HCT116 (cell line): Measurements from ENCODE around the gene KRT85. TPM values are rescaled to one million over a fixed set of nuclear protein-coding genes. Genes with fewer than 3 reads are reported as not detected.

Experiments
- ATAC-seq: fragments of 200-7000 bp; cut with Tn5 transposase; 2 replicates; pipeline ENCODE4 v1.9.1; 2020; ENCODE audit warnings: mild to moderate bottlenecking, moderate library complexity
- BruUV-seq: library from RNA; stranded (reverse); fragments of 400-500 nt; replicated peaks from 2 replicates; lab custom pipeline; 2021; lab: Mats Ljungman, UMichigan
- CTCF ChIA-PET: fragments of 300-600 bp; sonication (Branson Sonifier 250); formaldehyde crosslinking; loops from one replicate; lab custom pipeline; 2021; ENCODE audit warnings: antibody characterized with exemption; lab: Charles Lee
- POLR2A ChIA-PET: fragments of 300-600, 350-600 bp; sonication (Branson Sonifier 250); formaldehyde crosslinking; loops from one replicate; lab custom pipeline; 2021; ENCODE audit warnings: antibody characterized with exemption; lab: Charles Lee
- RAD21 ChIA-PET, 2 experiments: fragments of 300-600 bp; sonication (Branson Sonifier 250); formaldehyde crosslinking; loops; one replicate each; lab custom pipeline; 2023; ENCODE audit warnings: low total read pairs in 2 of 2; ENCODE audit not compliant: uncharacterized antibody in 2 of 2, unreplicated experiment in 2 of 2, low non-redundant PET in 1 of 2; lab: Charles Lee
- DNase-seq: peaks from one replicate; pipeline ENCODE4 v3.0.0-alpha.2; 2010; ENCODE audit warnings: low read depth, low spot score
- H2AFZ ChIP-seq: fragments of 200-600 bp; shearing (Covaris generic), sonication (generic); 2 replicates; pipeline ENCODE4 v1.6.1; 2017; ENCODE audit warnings: low read depth, mixed run types, mixed read lengths, antibody characterized with exemption, low read length; ENCODE audit not compliant: poor library complexity, severe bottlenecking
- H3K27ac ChIP-seq: 2 replicates; pipeline ENCODE4 v1.5.1; 2012; ENCODE audit warnings: low read depth, low read length
- H3K27me3 ChIP-seq: fragments of 200-600 bp; sonication (generic); 2 replicates; pipeline ENCODE4 v1.6.1; 2016; ENCODE audit warnings: mixed run types, low read length, mixed read lengths; ENCODE audit not compliant: insufficient read depth
- H3K36me3 ChIP-seq, 2 experiments: fragments of 200-500 bp in 1 of 2; fragments of 200-600 bp in 1 of 2; sonication (Bioruptor generic) in 1 of 2; sonication (generic) in 1 of 2; 2 replicates each; pipeline versions ENCODE4 v1.5.1 to v1.6.1; 2014 to 2016; ENCODE audit warnings: low read length in 2 of 2, inconsistent platforms in 1 of 2, mixed read lengths in 1 of 2, mixed run types in 1 of 2; ENCODE audit not compliant: insufficient read depth in 2 of 2, control insufficient read depth in 1 of 2
- H3K4me1 ChIP-seq, 2 experiments: fragments of 200-600 bp in 1 of 2; sonication (generic) in 1 of 2; 2 replicates each; pipeline versions ENCODE4 v1.5.1 to v1.6.1; 2012 to 2017; ENCODE audit warnings: low read length in 2 of 2, inconsistent platforms in 1 of 2, mild to moderate bottlenecking in 1 of 2, mixed read lengths in 1 of 2, mixed run types in 1 of 2, moderate library complexity in 1 of 2; ENCODE audit not compliant: insufficient read depth in 2 of 2, control insufficient read depth in 1 of 2
- H3K4me2 ChIP-seq: fragments of 200-600 bp; sonication (generic); 2 replicates; pipeline ENCODE4 v1.6.1; 2017; ENCODE audit warnings: mixed run types, low read length, mixed read lengths
- H3K4me3 ChIP-seq, 2 experiments: fragments of 200-600 bp in 1 of 2; sonication (generic) in 1 of 2; replicated peaks in 1 of 2; 2 replicates each; pipeline ENCODE4 v1.5.1; 2011 to 2016; ENCODE audit warnings: low read length in 2 of 2, control low read depth in 1 of 2, low read depth in 1 of 2, mild to moderate bottlenecking in 1 of 2, mixed read lengths in 1 of 2, mixed run types in 1 of 2
- H3K79me2 ChIP-seq: fragments of 200-600 bp; sonication (generic); 2 replicates; pipeline ENCODE4 v1.6.1; 2017; ENCODE audit warnings: mild to moderate bottlenecking, mixed run types, low read length, moderate library complexity, mixed read lengths; ENCODE audit not compliant: insufficient read depth
- H3K9ac ChIP-seq: fragments of 200-600 bp; sonication (generic); 2 replicates; pipeline ENCODE4 v1.6.1; 2016; ENCODE audit warnings: low read length, mixed read lengths
- H3K9me2 ChIP-seq: fragments of 200-600 bp; sonication (generic), shearing (Covaris generic); 2 replicates; pipeline ENCODE4 v1.6.1; 2017; ENCODE audit warnings: mixed run types, mild to moderate bottlenecking, moderate library complexity; ENCODE audit not compliant: insufficient read depth
- H3K9me3 ChIP-seq, 2 experiments: fragments of 200-500 bp in 1 of 2; fragments of 200-600 bp in 1 of 2; sonication (Bioruptor generic) in 1 of 2; sonication (generic) in 1 of 2; 2 replicates each; pipeline ENCODE4 v1.6.1; 2014 to 2017; ENCODE audit warnings: low read length in 2 of 2, mixed read lengths in 2 of 2, inconsistent platforms in 1 of 2, low read depth in 1 of 2, mild to moderate bottlenecking in 1 of 2, mixed run types in 1 of 2, moderate library complexity in 1 of 2; ENCODE audit not compliant: control insufficient read depth in 1 of 2, insufficient read depth in 1 of 2
- H4K20me1 ChIP-seq: fragments of 200-600 bp; sonication (generic), shearing (Covaris generic); 2 replicates; pipeline ENCODE4 v1.6.1; 2017; ENCODE audit warnings: mixed run types, mild to moderate bottlenecking, moderate library complexity; ENCODE audit not compliant: insufficient read depth
- CBX3 ChIP-seq: IDR thresholded peaks from 2 replicates; pipeline ENCODE4 v1.6.1; 2012; ENCODE audit warnings: low read depth
- CEBPB ChIP-seq: IDR thresholded peaks from 2 replicates; pipeline ENCODE4 v1.6.1; 2012; ENCODE audit warnings: low read depth
- EGR1 ChIP-seq: IDR thresholded peaks from 2 replicates; pipeline ENCODE4 v1.6.1; 2012; ENCODE audit warnings: low read depth
- ELF1 ChIP-seq: IDR thresholded peaks from 2 replicates; pipeline ENCODE4 v1.6.1; 2012; ENCODE audit warnings: low read depth, borderline replicate concordance
- EZH2 ChIP-seq: fragments of 200-600 bp; sonication (generic); IDR thresholded peaks from 2 replicates; pipeline ENCODE4 v1.6.1; 2017; ENCODE audit warnings: antibody characterized with exemption, mixed run types
- EZH2phosphoT487 ChIP-seq: fragments of 200-600 bp; IDR thresholded peaks from 2 replicates; pipeline ENCODE4 v1.6.1; 2018; ENCODE audit warnings: antibody characterized with exemption, borderline replicate concordance
- FOSL1 ChIP-seq: IDR thresholded peaks from 2 replicates; pipeline ENCODE4 v1.6.1; 2012; ENCODE audit warnings: low read depth
- POLR2A ChIP-seq: IDR thresholded peaks from 2 replicates; pipeline ENCODE4 v1.7.0; 2011; ENCODE audit warnings: borderline replicate concordance; ENCODE audit not compliant: insufficient read depth, insufficient read length; ENCODE audit errors: extremely low read depth
- POLR2AphosphoS5 ChIP-seq: IDR thresholded peaks from 2 replicates; pipeline ENCODE4 v1.6.1; 2011; ENCODE audit warnings: mild to moderate bottlenecking, low read depth, low read length, moderate library complexity
- RAD21 ChIP-seq: IDR thresholded peaks from 2 replicates; pipeline ENCODE4 v1.6.1; 2012; ENCODE audit warnings: low read depth, mild to moderate bottlenecking
- SIN3A ChIP-seq: IDR thresholded peaks from 2 replicates; pipeline ENCODE4 v1.6.1; 2012; ENCODE audit warnings: low read depth
- SP1 ChIP-seq: IDR thresholded peaks from 2 replicates; pipeline ENCODE4 v1.6.1; 2012; ENCODE audit warnings: low read depth
- SRF ChIP-seq: IDR thresholded peaks from 2 replicates; pipeline ENCODE4 v1.6.1; 2012; ENCODE audit warnings: low read depth
- TCF7L2 ChIP-seq: IDR thresholded peaks from 2 replicates; pipeline ENCODE4 v1.7.0; 2011; ENCODE audit warnings: borderline replicate concordance, inconsistent platforms; ENCODE audit not compliant: insufficient read depth, insufficient read length; ENCODE audit errors: extremely low read depth
- YY1 ChIP-seq: IDR thresholded peaks from 2 replicates; pipeline ENCODE4 v1.6.1; 2011; ENCODE audit warnings: low read length, low read depth, moderate library complexity, mild to moderate bottlenecking; ENCODE audit not compliant: insufficient replicate concordance; ENCODE audit errors: extremely low read depth
- ZFX ChIP-seq: fragments of 450-650 bp; IDR thresholded peaks from 2 replicates; pipeline ENCODE4 v1.6.1; 2017
- ZNF274 ChIP-seq: fragments of 200-500 bp; sonication (Bioruptor generic); IDR thresholded peaks from 2 replicates; pipeline ENCODE4 v1.6.1; 2014; ENCODE audit warnings: mild to moderate bottlenecking, low read depth, low read length, inconsistent platforms
- intact Hi-C: fragments of 100-400 bp; cut with micrococcal nuclease; formaldehyde crosslinking; loops from 2 replicates; pipeline ENCODE4 v1.10.0; 2022
- total RNA-seq: library from RNA; stranded (reverse); gene quantifications from one replicate; pipeline ENCODE4 v1.2.1, GENCODE V29; 2021; ENCODE audit not compliant: unreplicated experiment
- TF ChIP-seq, protein P1 (sequence below), 3 experiments: fragments of 200-600 bp in 1 of 3; sonication (generic) in 1 of 3; IDR thresholded peaks in 2 of 3; conservative IDR thresholded peaks in 1 of 3; 2 replicates each; pipeline ENCODE4 v1.5.1; 2012 to 2017; ENCODE audit warnings: low read depth in 2 of 3, low read length in 2 of 3, antibody characterized with exemption in 1 of 3, borderline replicate concordance in 1 of 3, control low read depth in 1 of 3, mild to moderate bottlenecking in 1 of 3, mixed read lengths in 1 of 3, mixed run types in 1 of 3, moderate library complexity in 1 of 3; ENCODE audit not compliant: insufficient read depth in 1 of 3
- TF ChIP-seq, protein P2 (sequence below): IDR thresholded peaks from 2 replicates; pipeline ENCODE4 v1.6.1; 2012
- TF ChIP-seq, protein P3 (sequence below): IDR thresholded peaks from 2 replicates; pipeline ENCODE4 v1.6.1; 2012

Gene KRT85
- total RNA-seq, 1 experiment from 2014 or later: not detected

DNA sequence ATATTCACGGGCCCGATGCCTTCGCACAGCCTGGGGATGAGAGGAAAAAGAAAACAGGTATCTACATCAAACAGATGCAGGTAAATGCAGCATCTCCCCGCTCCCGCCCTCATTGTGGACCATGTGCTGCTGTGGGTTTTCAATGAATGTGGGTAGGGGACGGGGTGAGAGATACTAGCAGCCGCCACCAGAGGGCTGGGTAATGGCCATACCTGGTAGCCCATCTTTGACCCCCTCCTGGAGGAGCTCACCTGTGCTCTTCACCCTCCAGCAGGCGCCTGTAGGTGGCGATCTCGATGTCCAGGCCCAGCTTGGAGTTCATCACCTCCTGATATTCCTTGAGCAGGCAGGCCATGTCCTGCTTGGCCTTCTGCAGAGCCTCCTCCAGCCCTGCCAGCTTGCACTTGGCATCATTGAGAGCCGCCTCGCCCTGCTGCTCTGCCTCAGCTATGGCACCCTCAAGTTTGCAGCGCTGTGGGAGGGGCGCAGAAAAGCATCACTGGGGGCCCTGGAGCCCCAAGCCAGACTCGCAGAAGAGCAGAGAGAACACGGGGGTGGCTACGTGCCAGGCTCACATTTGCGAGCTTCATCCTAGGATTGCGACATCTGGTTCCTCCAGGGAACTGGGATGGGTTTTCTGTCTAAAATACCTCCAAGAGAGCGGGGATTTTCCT lies 28.6 kb upstream of the KRT85 start:
- Histone ChIP-seq H3K27ac (no peak overlapping the region), H3K9me2 (no peaks in the 10 kb centered on the region), H4K20me1 (no peaks in the 10 kb centered on the region), H3K4me2 (no peak overlapping the region), H2AFZ (no peak overlapping the region), H3K27me3 (no peaks in the 10 kb centered on the region), H3K9me3 (no peaks in the 10 kb centered on the region), H3K4me1 (peaks cover 0 to 14% of the 10 kb centered on the region in 2 experiments; a peak in 1 of 4 replicates), H3K4me3 (no peak overlapping the region)
- ChIA-PET POLR2A (interaction anchor here (1.0 to 2.1 kb wide), 5 partner anchors 9 to 484 kb away, joined by 3 to 6 read pairs (median 4); no protein-coding TSS in a partner anchor), CTCF (interaction anchor here (0.6 to 4.0 kb wide), 43 partner anchors 8 to 584 kb away, joined by 3 to 73 read pairs (median 5); partner anchors contain the start of genes KRT5, KRT82 and KRT84), RAD21 (interaction anchor here (0.6 to 2.2 kb wide), 11 partner anchors 45 to 585 kb away, joined by 3 to 7 read pairs (median 4); no protein-coding TSS in a partner anchor)
- no TSS peak for BruUV-seq
- intact Hi-C loops: loop anchor here (1.0 to 5.0 kb wide), 5 partner anchors 111 to 474 kb away; no protein-coding TSS in a partner anchor
- DNase-seq: peak; percentile 75
- TF ChIP-seq TCF7L2: no peak
- no peak for TF ChIP-seq ZFX
- no peak for TF ChIP-seq ZNF274
- no peak for TF ChIP-seq EGR1
- no peak for TF ChIP-seq SIN3A
- TF ChIP-seq RAD21: peak; percentile 80
- TF ChIP-seq, protein P1, sequence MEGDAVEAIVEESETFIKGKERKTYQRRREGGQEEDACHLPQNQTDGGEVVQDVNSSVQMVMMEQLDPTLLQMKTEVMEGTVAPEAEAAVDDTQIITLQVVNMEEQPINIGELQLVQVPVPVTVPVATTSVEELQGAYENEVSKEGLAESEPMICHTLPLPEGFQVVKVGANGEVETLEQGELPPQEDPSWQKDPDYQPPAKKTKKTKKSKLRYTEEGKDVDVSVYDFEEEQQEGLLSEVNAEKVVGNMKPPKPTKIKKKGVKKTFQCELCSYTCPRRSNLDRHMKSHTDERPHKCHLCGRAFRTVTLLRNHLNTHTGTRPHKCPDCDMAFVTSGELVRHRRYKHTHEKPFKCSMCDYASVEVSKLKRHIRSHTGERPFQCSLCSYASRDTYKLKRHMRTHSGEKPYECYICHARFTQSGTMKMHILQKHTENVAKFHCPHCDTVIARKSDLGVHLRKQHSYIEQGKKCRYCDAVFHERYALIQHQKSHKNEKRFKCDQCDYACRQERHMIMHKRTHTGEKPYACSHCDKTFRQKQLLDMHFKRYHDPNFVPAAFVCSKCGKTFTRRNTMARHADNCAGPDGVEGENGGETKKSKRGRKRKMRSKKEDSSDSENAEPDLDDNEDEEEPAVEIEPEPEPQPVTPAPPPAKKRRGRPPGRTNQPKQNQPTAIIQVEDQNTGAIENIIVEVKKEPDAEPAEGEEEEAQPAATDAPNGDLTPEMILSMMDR (IDR thresholded peaks at IDR 0.05 in 2 of 3, conservative IDR thresholded peaks at IDR 0.05 in 1 of 3; ENCODE audit: borderline replicate concordance in 1 of 3, insufficient read depth in 1 of 3, low read depth in 2 of 3, low read length in 2 of 3): peak; percentile 87 to 98 (median 88)
- no peak for TF ChIP-seq SP1
- TF ChIP-seq EZH2phosphoT487: no peak
- TF ChIP-seq CEBPB: no peak
- no peak for TF ChIP-seq EZH2
- no peak for TF ChIP-seq ELF1
- TF ChIP-seq, protein P2, sequence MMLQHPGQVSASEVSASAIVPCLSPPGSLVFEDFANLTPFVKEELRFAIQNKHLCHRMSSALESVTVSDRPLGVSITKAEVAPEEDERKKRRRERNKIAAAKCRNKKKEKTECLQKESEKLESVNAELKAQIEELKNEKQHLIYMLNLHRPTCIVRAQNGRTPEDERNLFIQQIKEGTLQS: no peak
- TF ChIP-seq CBX3: no peak
- TF ChIP-seq YY1: peak; percentile 46
- TF ChIP-seq, protein P3, sequence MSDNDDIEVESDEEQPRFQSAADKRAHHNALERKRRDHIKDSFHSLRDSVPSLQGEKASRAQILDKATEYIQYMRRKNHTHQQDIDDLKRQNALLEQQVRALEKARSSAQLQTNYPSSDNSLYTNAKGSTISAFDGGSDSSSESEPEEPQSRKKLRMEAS: no peak
- TF ChIP-seq POLR2A: no peak
- no peak for TF ChIP-seq POLR2AphosphoS5
- TF ChIP-seq FOSL1: no peak
- no peak for TF ChIP-seq SRF
- TF ChIP-seq, all 23 proteins: peak for 3
- peak; percentile 97 for ATAC-seq
- no peaks in the 10 kb centered on the region for H3K79me2 ChIP-seq
- no peak overlapping the region for H3K9ac ChIP-seq
- H3K36me3 ChIP-seq: no peaks in the 10 kb centered on the region
